DMS114 treated with DMSO at 0.1 percent for 48 hours (cell line): ENCODE results near the gene ERICH6B.

Experiments
- DNase-seq: peaks from one replicate; lab custom pipeline; 2025; ENCODE audit not compliant: unreplicated experiment; lab: John Stamatoyannopoulos, UW

ERICH6B gene

DNA sequence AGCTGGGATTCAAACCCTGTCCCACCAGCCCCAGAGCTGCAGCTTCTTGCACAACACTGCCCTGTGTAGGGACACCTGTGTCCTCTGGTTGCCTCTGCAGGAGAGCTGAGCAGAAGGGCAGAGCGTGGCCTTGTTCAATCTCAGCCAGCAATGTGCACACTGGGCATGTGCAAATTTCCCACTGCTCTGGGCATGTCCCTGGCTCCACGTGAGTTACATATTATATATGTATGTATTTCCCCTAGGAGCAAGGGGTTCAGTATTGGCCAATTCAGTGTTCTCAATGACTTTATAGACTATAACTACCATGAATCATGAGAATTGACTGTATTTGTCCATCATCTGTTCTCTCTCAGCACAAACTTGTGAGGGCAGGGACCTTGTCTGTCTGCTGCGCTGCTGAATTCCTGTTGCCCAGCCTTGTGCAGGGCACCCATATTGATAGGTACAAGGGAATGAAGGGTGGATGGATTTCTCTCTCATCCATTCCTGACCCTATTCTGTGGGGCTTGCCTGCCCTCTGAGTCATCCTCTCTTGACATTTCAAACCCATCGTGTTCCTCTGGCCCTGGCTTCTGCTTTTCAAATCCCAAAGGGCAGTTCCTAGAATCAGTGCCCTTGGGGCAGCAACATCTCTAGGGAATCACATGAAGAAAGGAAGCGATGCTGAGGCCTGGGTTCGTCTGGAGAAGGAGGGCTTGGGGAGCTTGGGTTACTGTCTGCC lies 69.7 kb downstream of the ERICH6B start:
- DNase-seq = no peak

- DNase-seq = no peak
Observed at GRCh38 chr13:45544520-45544919, 71.0 kb downstream of the ERICH6B start.

DNA sequence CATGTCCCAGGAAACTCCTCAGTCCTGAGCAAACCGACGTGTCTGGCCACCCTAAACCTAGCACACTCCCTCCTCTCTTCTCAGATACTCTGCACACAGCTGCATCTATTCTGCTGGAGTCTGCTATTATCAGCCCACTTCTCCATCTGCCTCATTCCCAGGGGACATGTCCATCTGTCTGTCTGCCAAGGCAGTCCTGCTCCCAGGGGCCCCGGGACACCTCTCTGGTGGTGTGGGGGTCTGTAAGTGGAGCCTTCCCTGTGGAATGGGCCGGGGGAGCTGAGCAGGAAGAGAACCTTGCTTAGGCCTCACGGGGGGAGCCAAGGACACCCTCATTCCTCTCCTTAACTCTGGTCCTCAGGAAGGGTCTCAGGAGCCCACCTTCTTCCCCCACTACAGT lies 72.7 kb downstream of the ERICH6B start:
- no peak for DNase-seq

- no peak for DNase-seq
Observed at GRCh38 chr13:45542391-45542790, 73.1 kb downstream of the ERICH6B start.

GRCh38 chr13:45541806-45542205 lies 73.7 kb downstream of the ERICH6B start:
- no peak for DNase-seq

GRCh38 chr13:45540864-45541263 lies 74.7 kb downstream of the ERICH6B start:
- DNase-seq = no peak

DNA sequence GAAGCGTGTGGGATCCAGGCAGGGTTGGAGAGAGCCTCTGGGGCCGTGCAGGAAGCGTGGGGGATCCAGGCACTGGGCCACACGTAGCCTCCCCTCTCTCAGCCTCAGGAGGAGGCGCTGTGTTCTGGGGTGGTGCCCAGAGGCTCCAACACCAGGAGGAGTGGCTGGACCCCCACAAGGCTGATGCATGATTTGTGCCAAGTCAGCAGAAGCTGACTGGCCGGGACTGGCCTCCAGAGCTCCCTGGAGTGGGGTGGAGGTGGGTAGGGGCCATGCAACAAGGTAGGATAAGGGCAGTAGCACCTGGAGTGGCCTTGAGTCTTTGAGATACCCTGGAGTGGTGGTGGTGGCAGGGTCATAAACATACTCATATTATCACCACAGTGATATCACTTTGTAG lies 75.3 kb downstream of the ERICH6B start:
- no peak for DNase-seq

DNA sequence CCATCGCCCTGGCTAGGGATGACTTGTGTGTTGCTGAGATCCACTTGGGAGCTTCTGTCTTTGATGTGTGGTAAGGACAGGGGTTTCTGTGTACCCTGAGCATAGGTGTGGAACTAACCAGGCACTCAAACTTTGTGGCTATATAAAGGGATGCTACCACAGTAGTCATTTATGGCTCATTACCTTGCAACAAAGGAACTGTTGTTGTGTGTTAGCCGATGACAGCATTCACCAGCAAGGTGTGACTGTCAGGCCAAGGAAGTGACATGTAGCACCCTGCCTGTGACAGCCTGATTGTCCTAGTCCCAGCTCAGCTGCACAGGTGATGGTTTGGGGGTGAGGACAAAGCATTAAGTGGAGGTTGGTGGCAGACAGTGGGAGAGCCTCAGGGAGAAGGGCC lies 77.2 kb downstream of the ERICH6B start:
- no peak for DNase-seq

DNA sequence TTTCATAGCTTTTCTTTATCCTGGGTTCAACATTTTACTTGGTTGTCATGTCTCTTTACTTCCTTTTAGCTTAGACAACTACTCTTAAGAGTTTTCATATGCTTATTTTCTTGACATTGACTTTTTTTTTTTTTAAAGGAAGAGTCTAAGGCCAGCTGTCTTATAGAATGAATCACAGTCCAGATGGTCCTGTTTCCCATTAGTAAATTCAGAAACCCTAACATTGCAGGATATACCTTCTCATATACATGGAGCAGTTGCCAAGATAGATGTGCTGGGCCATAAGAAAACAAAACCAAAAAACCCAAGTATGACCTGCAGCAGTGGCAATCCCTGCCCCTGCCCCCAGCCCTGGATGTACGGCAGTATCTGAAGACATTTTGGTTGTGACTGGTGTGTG lies 78.0 kb downstream of the ERICH6B start:
- DNase-seq = no peak

DNA sequence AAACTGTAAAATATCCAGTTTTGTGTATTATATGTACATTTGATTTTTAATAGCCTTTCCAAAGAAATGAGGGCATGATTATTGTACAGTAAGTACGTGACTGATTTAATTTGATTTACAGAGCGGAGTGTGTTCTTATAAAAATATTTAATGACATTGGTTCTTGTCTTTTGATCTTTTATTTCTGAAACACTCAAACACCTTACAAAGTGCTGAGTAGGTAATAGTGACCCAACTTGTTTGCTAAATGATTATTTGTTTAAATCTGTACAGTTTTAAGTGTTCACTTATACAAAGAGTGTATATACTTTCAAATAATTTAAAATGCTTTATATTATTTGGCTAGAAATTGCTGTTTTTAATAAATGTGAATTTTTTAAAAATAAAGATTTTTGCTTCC lies 79.3 kb downstream of the ERICH6B start:
- DNase-seq = no peak

GRCh38 chr13:45534604-45535003 lies 80.9 kb downstream of the ERICH6B start:
- DNase-seq = no peak

GRCh38 chr13:45529758-45530157 lies 85.8 kb downstream of the ERICH6B start:
- DNase-seq = no peak

GRCh38 chr13:45527699-45528462 lies 87.7 kb downstream of the ERICH6B start:
- DNase-seq = no peak

- no peak for DNase-seq
Observed at GRCh38 chr13:45522571-45522970, 93.0 kb downstream of the ERICH6B start.

DNA sequence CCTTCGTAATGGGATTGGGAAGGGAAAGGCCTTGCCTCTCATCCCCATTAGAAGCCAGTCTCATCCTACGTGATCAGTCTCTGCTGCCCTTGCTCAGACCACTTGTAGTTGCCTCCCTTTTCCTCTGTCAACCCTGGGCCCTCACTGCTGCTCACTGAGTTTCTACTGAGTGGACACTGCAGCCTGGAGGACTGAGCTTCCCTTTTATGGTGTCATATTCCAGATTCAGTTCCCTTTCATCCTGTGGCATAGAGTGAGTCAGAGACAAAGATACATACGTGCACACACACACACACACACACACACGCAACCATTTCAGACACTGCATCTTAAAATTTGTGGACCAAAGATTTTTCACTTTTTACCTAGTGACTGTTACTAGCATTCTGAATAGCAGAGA lies 94.2 kb downstream of the ERICH6B start:
- no peak for DNase-seq

- no peak for DNase-seq
Observed at GRCh38 chr13:45519493-45519892, 96.0 kb downstream of the ERICH6B start.

- no peak for DNase-seq
Observed at GRCh38 chr13:45518525-45519245, 96.9 kb downstream of the ERICH6B start.

DNA sequence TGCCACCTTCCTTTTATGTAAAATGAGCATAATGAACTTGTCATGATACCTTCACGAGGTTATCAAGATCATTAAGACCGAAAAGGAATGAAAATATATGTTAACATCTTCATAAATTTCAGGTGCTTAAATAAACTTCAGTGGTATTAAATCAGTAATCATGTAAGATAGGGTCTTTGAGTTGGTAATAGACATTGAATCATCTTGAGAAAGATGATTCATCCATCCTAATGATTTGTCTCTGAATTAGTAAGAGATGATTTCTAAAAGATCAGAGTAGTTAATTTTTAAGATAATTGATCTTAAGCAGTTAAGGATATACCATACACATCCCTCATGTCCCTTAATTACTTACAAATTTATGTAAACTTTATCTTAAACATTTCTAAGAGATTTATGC lies 98.8 kb downstream of the ERICH6B start:
- DNase-seq = no peak

- DNase-seq = no peak
Observed at GRCh38 chr13:45512098-45512496, 103.4 kb downstream of the ERICH6B start.

- peak; percentile 46 for DNase-seq
Observed at GRCh38 chr13:45511310-45512097, 104.0 kb downstream of the ERICH6B start.

DNA sequence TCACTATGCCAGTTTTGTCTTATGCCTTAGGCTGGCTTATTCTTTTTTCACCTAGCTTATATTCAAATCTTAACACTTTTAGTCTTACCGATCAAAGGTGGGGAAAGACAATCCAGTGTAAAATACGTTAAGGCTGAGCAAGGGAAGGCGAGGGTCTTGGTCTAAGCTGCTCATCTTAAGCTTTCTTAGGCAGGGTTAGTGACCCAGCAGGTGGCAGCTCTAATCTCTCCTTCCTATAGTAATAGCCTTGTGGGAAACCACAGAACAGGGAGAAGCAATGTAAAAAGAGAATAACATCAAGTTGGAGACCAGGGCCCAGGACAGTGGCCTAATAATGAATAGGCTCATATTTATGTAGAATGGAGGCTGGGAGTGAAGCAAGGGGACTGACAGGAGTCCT lies 104.9 kb downstream of the ERICH6B start:
- DNase-seq = no peak
